Keratinocyte (primary cell): ENCODE results near the gene TMEM163. TPM values are rescaled to one million over a fixed set of nuclear protein-coding genes. Genes with fewer than 3 reads are reported as not detected.

ENCODE experiments used
- DNase-seq: peaks from one replicate; pipeline ENCODE4 v3.0.0-alpha.2; 2011; ENCODE audit warnings: low read depth, missing footprints, low spot score
- FAIRE-seq: peaks from 2 replicates; lab custom pipeline; 2011; peaks lifted over from hg19 to GRCh38; lab: Jason Lieb, UNC
- H2AFZ ChIP-seq: 2 replicates; pipeline ENCODE4 v1.6.0; 2012; ENCODE audit warnings: low read length, control low read depth, inconsistent platforms; ENCODE audit not compliant: control insufficient read depth
- H3K27ac ChIP-seq: 2 replicates; pipeline ENCODE4 v1.5.1; 2011; ENCODE audit warnings: low read length; ENCODE audit not compliant: control insufficient read depth, insufficient read depth
- H3K27me3 ChIP-seq: 3 replicates; pipeline ENCODE4 v1.6.0; 2011; ENCODE audit warnings: low read length; ENCODE audit not compliant: control insufficient read depth, insufficient read depth; ENCODE audit errors: extremely low read depth
- H3K36me3 ChIP-seq, 2 experiments: 2 replicates in 1 of 2; 3 replicates in 1 of 2; pipeline ENCODE4 v1.5.1; 2011; ENCODE audit warnings: low read length in 2 of 2, mild to moderate bottlenecking in 1 of 2; ENCODE audit not compliant: control insufficient read depth in 2 of 2, insufficient read depth in 2 of 2; ENCODE audit errors: extremely low read depth in 1 of 2
- H3K4me1 ChIP-seq: 3 replicates; pipeline ENCODE4 v1.5.1; 2011; ENCODE audit warnings: low read length; ENCODE audit not compliant: control insufficient read depth, insufficient read depth; ENCODE audit errors: extremely low read depth
- H3K4me2 ChIP-seq: 3 replicates; pipeline ENCODE4 v1.6.0; 2011; ENCODE audit warnings: low read depth, low read length; ENCODE audit not compliant: control insufficient read depth, insufficient read depth; ENCODE audit errors: extremely low read depth
- H3K4me3 ChIP-seq, 3 experiments: fragments of 200-600 bp in 1 of 3; sonication (generic) in 1 of 3; 2 replicates in 2 of 3; 3 replicates in 1 of 3; pipeline ENCODE4 v1.5.1; 2011 to 2016; ENCODE audit warnings: low read length in 3 of 3, mild to moderate bottlenecking in 3 of 3, control low read depth in 2 of 3, inconsistent platforms in 1 of 3, low read depth in 1 of 3, mixed read lengths in 1 of 3, mixed run types in 1 of 3, moderate library complexity in 1 of 3; ENCODE audit not compliant: control insufficient read depth in 2 of 3, insufficient read depth in 2 of 3; ENCODE audit errors: extremely low read depth in 1 of 3
- H3K79me2 ChIP-seq: 2 replicates; pipeline ENCODE4 v1.6.0; 2012; ENCODE audit warnings: low read length; ENCODE audit not compliant: control insufficient read depth, insufficient read depth
- H3K9ac ChIP-seq: 3 replicates; pipeline ENCODE4 v1.6.0; 2011; ENCODE audit warnings: low read length; ENCODE audit not compliant: control insufficient read depth, insufficient read depth; ENCODE audit errors: extremely low read depth
- H3K9me1 ChIP-seq: 3 replicates; pipeline ENCODE4 v1.6.0; 2011; ENCODE audit warnings: low read length; ENCODE audit not compliant: control insufficient read depth, insufficient read depth; ENCODE audit errors: extremely low read depth
- H3K9me3 ChIP-seq: 2 replicates; pipeline ENCODE4 v1.5.1; 2012; ENCODE audit warnings: low read depth, low read length; ENCODE audit not compliant: control insufficient read depth
- H4K20me1 ChIP-seq: 3 replicates; pipeline ENCODE4 v1.6.0; 2011; ENCODE audit warnings: low read length; ENCODE audit not compliant: control insufficient read depth, insufficient read depth; ENCODE audit errors: extremely low read depth
- EZH2 ChIP-seq: IDR thresholded peaks from one replicate; pipeline ENCODE4 v1.6.1; 2012; ENCODE audit warnings: inconsistent platforms, mild to moderate bottlenecking, low read length, moderate library complexity
- dilution Hi-C: fragments of 300-500 bp; cut with MboI; formaldehyde crosslinking; loops from one replicate; pipeline ENCODE4 v1.7.0; 2020; ENCODE audit warnings: low sequenced_read_pairs; ENCODE audit not compliant: extremely low pct_ligation_motif_present
- polyA plus RNA-seq, 5 experiments: library from polyadenylated mRNA; depleted of rRNA in 3 of 5; stranded (reverse) in 3 of 5; stranded (forward) in 1 of 5; unstranded in 1 of 5; fragments of >200 nt; gene quantifications; 1 replicate in 1 of 5; 2 replicates in 3 of 5; 3 replicates in 1 of 5; pipeline versions ENCODE4 v1.2.1 to v1.2.3, GENCODE V29; 2011 to 2012; ENCODE audit warnings: missing spikeins in 2 of 5, low read depth in 1 of 5, low replicate concordance in 1 of 5
- TF ChIP-seq, protein P1 (sequence below), 3 experiments: IDR thresholded peaks in 1 of 3; conservative IDR thresholded peaks in 1 of 3; optimal IDR thresholded peaks in 1 of 3; 2 replicates in 2 of 3; 3 replicates in 1 of 3; pipeline versions ENCODE3 to v1.5.1; 2011; ENCODE audit warnings: low read length in 3 of 3, mild to moderate bottlenecking in 3 of 3, moderate library complexity in 2 of 3, control low read depth in 1 of 3, inconsistent platforms in 1 of 3; ENCODE audit not compliant: insufficient read depth in 2 of 3; ENCODE audit errors: extremely low read depth in 1 of 3

The TMEM163 gene
- polyA plus RNA-seq, 1 donor (not counting 4 experiments of a cell fraction or from before 2014, with no cell fraction given), result not detected

DNA sequence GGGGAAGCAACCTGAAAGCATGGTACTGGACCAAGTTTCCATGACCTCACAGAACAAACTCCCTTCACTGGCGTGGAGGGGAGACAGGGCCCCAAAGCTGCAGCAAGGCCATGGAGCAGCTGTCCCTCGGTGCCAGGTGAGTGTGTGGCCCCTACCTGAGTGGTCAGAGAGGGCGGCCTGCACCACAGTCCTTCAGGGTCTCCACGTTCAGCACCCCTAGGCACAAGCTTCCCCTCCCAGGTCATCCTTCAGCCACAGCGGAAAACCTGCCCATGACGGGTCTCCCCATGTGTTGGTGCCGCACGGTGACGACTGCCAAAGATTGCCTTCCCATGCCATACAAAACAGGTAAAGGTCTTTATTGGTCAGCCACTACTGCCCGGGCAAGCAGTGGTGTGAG lies 263.4 kb downstream of the TMEM163 start:
- no peak for FAIRE-seq

DNA sequence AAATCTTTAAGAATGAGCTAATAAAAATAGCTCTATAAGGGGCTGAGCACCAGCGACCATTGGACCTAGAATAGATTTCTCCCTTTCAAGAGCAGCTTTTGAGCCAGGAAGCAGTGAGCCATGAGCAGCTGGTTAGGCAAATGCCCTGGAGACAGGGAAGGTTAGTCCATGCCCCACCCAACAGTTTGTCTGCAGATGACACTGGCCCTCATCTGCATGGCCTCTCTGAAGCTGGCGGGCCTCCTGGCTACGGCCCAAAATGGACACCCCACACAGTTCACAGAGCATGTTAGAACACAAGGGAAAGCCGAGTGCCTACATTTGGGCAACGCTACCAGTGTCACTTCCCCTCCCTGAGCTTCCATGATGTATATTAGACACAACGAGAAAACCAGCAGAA lies 263.9 kb downstream of the TMEM163 start:
- Histone ChIP-seq H4K20me1 (no peaks in the 10 kb centered on the region), H3K9me1 (no peaks in the 10 kb centered on the region), H3K4me1 (no peaks in the 10 kb centered on the region), H3K4me3 (no peak overlapping the region), H3K4me2 (no peak overlapping the region), H3K9me3 (no peaks in the 10 kb centered on the region), H3K9ac (no peak overlapping the region), H2AFZ (no peak overlapping the region), H3K27me3 (no peaks in the 10 kb centered on the region), H3K36me3 (peaks cover 0 to 2% of the 10 kb centered on the region in 2 experiments), H3K79me2 (no peaks in the 10 kb centered on the region), H3K27ac (no peak overlapping the region)
- FAIRE-seq (no peak), DNase-seq (no peak)
- dilution Hi-C loops, result no loop called here
- TF ChIP-seq EZH2, result no peak
- TF ChIP-seq, protein P1, sequence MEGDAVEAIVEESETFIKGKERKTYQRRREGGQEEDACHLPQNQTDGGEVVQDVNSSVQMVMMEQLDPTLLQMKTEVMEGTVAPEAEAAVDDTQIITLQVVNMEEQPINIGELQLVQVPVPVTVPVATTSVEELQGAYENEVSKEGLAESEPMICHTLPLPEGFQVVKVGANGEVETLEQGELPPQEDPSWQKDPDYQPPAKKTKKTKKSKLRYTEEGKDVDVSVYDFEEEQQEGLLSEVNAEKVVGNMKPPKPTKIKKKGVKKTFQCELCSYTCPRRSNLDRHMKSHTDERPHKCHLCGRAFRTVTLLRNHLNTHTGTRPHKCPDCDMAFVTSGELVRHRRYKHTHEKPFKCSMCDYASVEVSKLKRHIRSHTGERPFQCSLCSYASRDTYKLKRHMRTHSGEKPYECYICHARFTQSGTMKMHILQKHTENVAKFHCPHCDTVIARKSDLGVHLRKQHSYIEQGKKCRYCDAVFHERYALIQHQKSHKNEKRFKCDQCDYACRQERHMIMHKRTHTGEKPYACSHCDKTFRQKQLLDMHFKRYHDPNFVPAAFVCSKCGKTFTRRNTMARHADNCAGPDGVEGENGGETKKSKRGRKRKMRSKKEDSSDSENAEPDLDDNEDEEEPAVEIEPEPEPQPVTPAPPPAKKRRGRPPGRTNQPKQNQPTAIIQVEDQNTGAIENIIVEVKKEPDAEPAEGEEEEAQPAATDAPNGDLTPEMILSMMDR (optimal IDR thresholded peaks at IDR 0.05 in 1 of 3, IDR thresholded peaks at IDR 0.05 in 1 of 3, conservative IDR thresholded peaks at IDR 0.05 in 1 of 3; ENCODE audit: extremely low read depth in 1 of 3, insufficient read depth in 2 of 3, low read length in 3 of 3), result no peak

More for the DNA sequence above, 263.4 kb downstream of the TMEM163 start:
- Histone ChIP-seq H3K36me3 (peaks cover 0 to 2% of the 10 kb centered on the region in 2 experiments), H3K4me1 (peaks cover 4% of the 10 kb centered on the region), H3K79me2 (no peaks in the 10 kb centered on the region), H3K9ac (no peak overlapping the region), H3K27ac (no peak overlapping the region), H3K27me3 (no peaks in the 10 kb centered on the region), H3K9me1 (no peaks in the 10 kb centered on the region), H2AFZ (no peak overlapping the region), H3K4me2 (no peak overlapping the region), H3K4me3 (no peak overlapping the region), H4K20me1 (no peaks in the 10 kb centered on the region), H3K9me3 (no peaks in the 10 kb centered on the region)
- no peak for DNase-seq
- dilution Hi-C loops, result no loop called here
- TF ChIP-seq EZH2, result no peak
- TF ChIP-seq, protein P1 (optimal IDR thresholded peaks at IDR 0.05 in 1 of 3, IDR thresholded peaks at IDR 0.05 in 1 of 3, conservative IDR thresholded peaks at IDR 0.05 in 1 of 3; ENCODE audit: extremely low read depth in 1 of 3, insufficient read depth in 2 of 3, low read length in 3 of 3), result no peak
